Fibroblast of villous mesenchyme (primary cell): ENCODE results near the gene B3GNT5. TPM values are rescaled to one million over a fixed set of nuclear protein-coding genes. Genes with fewer than 3 reads are reported as not detected.
A peak's percentile ranks its signal among the peaks of the same experiment; 100 is the strongest.

Experiments
- DNase-seq: peaks from one replicate; pipeline ENCODE4 v3.0.0-alpha.2; 2010; ENCODE audit warnings: low read depth
- H3K4me3 ChIP-seq: 2 replicates; pipeline ENCODE4 v1.5.1; 2011; ENCODE audit warnings: low read depth, mild to moderate bottlenecking, low read length
- CTCF ChIP-seq: IDR thresholded peaks from 2 replicates; pipeline ENCODE4 v1.5.1; 2012; ENCODE audit warnings: low read depth, mild to moderate bottlenecking, low read length; ENCODE audit not compliant: insufficient read depth
- total RNA-seq: library from RNA; depleted of rRNA; stranded (reverse); fragments of >200 nt; gene quantifications from 2 replicates; pipeline ENCODE4 v1.2.3, GENCODE V29; 2012

The B3GNT5 gene
- total RNA-seq, 1 donor, result 6.0 TPM

- H3K4me3 ChIP-seq, result no peak overlapping the region
- DNase-seq, result peak; percentile 77
- TF ChIP-seq CTCF, result no peak
Observed at GRCh38 chr3:183306798-183307671, 54.0 kb downstream of the B3GNT5 start.

GRCh38 chr3:183307749-183308148 is 54.7 kb downstream of the B3GNT5 start:
- H3K4me3 ChIP-seq, result no peak overlapping the region
- no peak for TF ChIP-seq CTCF
- DNase-seq, result no peak

- TF ChIP-seq CTCF, result no peak
- no peak for DNase-seq
- H3K4me3 ChIP-seq, result no peak overlapping the region
Observed at GRCh38 chr3:183308751-183309150, 55.7 kb downstream of the B3GNT5 start.

GRCh38 chr3:183309276-183309675 is 56.2 kb downstream of the B3GNT5 start:
- no peak for TF ChIP-seq CTCF
- no peak overlapping the region for H3K4me3 ChIP-seq
- no peak for DNase-seq

GRCh38 chr3:183310936-183311335 is 57.9 kb downstream of the B3GNT5 start:
- no peak for DNase-seq
- H3K4me3 ChIP-seq, result no peak overlapping the region
- TF ChIP-seq CTCF, result no peak

GRCh38 chr3:183312433-183312832 is 59.4 kb downstream of the B3GNT5 start:
- no peak overlapping the region for H3K4me3 ChIP-seq
- no peak for TF ChIP-seq CTCF
- DNase-seq, result no peak

GRCh38 chr3:183313351-183313750 is 60.3 kb downstream of the B3GNT5 start:
- H3K4me3 ChIP-seq, result no peak overlapping the region
- TF ChIP-seq CTCF, result no peak
- DNase-seq, result no peak
